GM03348 (cell line): ENCODE measurements around the gene GJA8.
"Not testable (repeated sequence)": the region's sequence is repeated elsewhere in the genome, so short reads cannot be mapped to it uniquely, and the experiment has no call there.

Experiments
- DNase-seq: peaks from one replicate; pipeline ENCODE4 v3.0.0; 2012; ENCODE audit warnings: low spot score

Gene GJA8

DNA sequence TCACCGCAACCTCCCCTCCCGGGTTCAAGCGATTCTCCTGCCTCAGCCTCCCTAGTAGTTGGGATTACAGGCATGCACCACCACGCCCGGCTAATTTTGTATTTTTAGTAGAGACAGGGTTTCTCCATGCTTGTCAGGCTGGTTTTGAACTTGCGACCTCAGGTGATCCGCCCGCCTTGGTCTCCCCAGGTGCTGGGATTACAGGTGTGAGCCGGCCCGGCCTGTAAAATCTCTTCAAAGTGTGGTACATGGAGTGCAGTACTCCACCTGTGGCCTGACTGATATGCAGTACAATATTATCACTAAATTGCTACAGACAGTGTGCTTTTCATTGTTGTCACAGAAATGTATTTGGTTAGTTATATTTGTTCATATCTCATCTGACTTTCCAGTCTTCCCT is 25.1 kb downstream of the GJA8 start:
- DNase-seq: not testable (repeated sequence)

DNA sequence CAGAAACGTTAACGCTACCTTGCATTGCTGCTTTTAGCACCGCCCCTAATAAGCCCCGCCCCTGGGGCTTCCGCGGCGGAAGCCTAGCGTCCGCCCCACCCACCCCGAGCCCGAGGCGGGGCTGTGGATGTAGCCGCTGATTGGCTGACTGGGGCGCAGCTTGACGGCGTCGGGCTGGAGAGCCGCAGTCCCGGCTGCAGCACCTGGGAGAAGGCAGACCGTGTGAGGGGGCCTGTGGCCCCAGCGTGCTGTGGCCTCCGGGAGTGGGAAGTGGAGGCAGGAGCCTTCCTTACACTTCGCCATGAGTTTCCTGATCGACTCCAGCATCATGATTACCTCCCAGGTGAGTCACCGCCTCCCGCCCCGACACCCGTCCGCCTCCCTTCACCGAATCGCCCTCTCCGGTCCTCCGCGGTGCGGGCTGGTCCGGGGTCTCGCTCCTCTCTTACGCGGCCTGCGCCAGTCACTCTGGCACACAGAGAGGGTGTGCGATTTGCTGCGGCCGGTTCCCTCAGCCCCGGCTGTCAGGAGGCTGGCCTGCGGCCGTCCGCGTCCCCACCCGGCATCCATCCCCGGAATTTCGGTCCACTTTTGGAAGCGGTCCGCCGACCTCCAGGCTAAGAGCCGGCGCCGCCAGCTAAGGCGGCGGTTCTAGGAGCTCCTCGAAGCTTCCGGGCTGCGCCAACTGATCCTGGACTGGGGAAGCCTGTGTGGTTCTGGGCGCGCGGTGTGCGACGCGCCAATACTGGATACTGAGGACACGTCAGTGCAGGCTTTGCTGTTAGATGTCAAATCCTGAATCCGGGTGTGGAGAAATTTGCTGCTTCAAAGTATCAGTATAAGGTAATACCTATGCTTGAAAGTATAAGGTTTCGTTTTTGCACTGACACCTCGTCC is 25.9 kb downstream of the GJA8 start, which contains the start of gene GPR89B:
GPR89B (plus strand) TSS at position 185 of the 897 bp plus-strand sequence; CDS start at position 302, 117 bp downstream.
- peak; percentile 92 for DNase-seq

DNA sequence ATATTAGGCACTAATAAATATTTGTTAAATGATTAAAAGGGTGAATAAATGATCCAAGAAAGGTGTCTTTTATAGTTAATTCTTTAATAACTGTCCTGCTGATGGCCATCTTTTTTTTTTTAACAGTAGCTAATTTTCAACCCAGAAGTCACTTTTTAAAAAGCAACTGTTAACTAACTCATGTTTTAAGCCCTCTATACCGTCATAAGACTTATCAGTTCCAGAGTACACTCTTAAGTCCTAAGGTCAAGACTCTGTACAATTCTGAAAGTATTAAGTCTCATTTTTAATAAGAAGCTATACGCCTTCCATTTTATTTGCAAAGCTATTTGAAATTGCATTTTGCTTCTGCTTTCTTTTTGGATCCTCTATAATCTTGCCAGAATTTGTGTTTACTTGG is 28.5 kb downstream of the GJA8 start:
- DNase-seq: not testable (repeated sequence)

DNA sequence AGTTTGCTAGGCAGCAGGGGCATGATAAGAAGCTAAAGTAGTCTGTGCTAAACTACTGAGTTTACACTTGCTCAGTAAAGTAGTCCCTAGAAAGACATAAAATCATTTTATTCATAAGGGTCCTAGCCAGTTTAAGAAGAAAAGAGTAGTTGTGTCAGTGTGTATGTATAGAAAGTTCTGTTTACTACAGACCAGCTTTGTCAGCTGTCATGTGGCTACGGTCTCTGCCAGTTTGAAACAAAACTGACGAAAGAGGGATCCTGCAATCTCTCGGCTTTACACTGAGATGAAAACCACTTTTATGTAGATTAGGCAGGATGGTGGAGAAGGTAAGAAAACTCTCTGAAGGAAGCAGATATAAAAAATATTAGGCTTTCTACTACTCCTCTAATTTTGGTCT is 32.7 kb downstream of the GJA8 start:
- DNase-seq: not testable (repeated sequence)

DNA sequence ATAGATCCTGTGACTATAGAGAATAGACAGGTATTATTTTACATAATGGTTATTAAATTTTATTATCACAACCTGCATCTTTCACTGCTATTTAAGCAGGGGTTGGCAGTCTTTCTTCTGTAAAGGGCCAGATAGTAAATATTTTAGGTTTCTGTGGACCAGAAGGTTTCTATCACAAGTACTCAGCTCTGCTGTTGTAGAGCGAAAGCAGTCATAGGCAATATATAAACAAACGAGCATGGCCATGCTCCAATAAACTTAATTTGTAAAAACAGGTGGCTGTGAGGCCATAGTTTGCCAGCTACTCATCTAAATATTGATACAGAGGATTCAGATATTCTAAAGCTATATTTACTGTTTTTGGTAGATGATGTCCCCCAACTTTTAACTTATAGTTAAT is 37.9 kb downstream of the GJA8 start:
- not testable (repeated sequence) for DNase-seq

DNA sequence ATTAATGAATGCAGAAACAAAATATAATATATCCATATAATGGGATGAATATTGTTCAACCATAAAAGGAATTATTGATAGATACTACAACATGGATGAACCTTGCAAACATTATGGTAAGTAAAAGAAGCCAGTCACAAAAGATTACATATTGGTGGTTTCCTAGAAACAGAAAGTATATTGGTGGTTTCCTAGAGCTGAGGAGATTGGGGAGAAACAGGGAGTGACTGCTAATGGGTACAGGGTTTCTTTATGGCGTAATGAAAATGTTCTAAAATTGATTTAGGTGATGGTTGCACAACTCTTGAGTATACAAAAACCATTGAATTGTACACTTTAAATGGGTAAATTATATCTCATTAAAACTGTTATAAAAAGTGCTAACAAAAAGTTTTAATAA is 40.0 kb downstream of the GJA8 start:
- DNase-seq: not testable (repeated sequence)

DNA sequence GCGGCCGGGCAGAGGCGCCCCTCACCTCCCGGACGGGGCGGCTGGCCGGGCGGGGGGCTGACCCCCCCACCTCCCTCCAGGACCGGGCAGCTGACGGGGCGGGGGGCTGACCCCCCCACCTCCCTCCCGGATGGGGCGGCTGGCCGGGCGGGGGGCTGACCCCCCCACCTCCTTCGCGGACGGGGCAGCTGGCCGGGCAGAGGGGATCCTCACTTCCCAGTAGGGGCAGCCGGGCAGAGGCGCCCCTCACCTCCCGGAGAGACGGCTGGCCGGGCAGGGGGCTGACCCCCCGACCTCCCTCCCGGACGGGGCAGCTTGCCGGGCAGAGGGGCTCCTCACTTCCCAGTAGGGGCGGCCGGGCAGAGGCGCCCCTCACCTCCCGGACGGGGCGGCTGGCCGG is 46.9 kb downstream of the GJA8 start:
- not testable (repeated sequence) for DNase-seq
